Activated CD8-positive, alpha-beta memory T cell treated with anti-CD3 and anti-CD28 coated beads for 48 hours (primary cell): Measurements from ENCODE around the gene OR5A1.
"Not testable (repeated sequence)": the region's sequence is repeated elsewhere in the genome, so short reads cannot be mapped to it uniquely, and the experiment has no call there.

Experiments
- DNase-seq, 3 experiments: peaks; one replicate each; pipeline ENCODE4 v3.0.0-alpha.2; 2020; ENCODE audit warnings: low read depth in 2 of 3, low spot score in 2 of 3

OR5A1 gene

DNA sequence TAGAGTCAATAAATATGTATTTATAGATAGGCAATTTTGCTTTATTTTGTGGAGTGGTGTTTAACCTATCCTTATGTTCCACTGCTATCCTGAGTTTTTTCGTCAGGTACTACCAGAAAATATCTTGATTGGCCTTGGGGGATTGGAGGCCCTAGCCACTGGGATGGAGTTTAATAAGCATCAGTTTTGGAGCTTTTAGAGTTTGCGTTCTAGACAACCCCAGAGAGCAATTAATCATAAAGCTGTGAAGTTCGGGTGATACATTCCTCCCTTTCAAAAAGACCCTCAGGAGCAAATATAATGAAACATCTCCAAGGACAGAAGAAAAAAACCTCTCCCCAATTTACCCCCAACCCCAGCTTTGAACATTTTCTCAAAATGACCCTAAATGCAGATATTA, at the start of gene OR5A1:
OR5A1 (plus strand) TSS at position 301 of the 400 bp plus-strand sequence. CDS start 6,700 bp downstream, outside the sequence.
- no peak for DNase-seq

DNA sequence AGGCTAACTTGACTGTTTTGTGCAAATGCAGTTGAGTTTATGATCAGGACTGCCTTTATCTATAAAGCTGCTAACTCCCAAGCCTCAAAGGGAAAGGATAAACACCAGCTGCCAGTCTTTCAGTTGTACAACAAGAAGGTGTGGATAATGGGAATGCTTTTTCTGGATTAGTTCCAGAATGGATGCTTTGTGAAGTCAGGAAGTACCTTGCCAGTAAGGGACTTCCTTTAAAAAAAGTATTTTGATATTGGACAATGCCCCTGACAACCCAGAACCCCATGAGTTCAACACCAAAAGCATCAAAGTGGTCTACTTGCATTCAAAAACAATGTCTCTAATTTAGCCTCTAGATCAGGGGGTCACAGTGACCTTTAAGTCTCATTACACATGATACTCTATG, 42.1 kb upstream of the OR5A1 start:
- DNase-seq = no peak

DNA sequence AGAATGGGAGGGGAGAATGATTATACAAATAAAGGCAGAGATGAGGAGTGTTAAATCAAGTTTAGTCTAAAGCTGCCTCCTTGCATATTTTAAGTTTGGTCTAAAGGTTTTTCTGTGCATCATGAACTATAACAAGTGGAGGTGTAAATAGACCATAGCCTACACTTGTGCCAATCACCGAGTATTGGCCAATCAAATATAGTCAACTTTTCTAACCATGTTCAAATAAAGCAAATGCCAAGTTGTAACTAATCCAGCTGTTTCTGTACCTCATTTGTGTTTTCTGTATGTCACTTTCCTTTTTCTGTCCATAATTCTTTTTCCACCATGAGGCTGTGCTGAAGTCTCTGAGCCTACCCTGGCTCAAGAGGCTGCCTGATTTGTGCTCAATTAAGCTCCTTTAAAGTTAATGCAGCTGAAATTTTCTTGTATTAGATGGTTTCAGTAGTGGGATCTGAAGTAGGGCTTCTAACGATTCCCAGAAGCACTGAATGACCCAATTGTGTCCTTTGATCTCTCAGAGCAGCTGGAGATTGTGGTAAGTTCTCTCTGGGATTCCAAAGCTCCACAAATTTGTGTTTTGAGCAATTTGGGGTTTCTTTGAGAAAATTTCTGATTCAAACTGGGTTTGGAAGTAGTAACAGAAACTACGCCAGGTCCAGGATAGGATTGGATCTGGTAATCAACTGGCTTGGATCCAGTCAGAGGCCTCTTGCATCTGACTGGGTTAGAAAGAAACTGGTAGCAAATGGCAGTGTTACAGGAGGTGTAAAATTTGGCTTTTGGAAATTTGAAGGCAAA, 35.6 kb upstream of the OR5A1 start:
- DNase-seq = no peak

DNA sequence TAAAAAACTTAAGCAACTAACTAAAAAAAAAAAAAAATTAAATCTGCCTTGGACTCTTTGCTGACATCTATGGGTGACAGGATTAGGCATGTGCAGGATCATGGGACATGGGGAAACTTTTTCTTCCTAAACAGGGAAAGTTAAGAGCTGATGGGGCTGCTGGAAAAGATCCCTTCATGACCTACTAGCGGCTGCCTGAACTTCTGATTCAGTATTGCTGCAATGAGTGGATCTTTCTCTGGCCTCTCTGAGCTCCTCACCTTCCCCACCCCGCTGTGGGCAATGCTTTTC, 35.1 kb upstream of the OR5A1 start:
- no peak for DNase-seq

DNA sequence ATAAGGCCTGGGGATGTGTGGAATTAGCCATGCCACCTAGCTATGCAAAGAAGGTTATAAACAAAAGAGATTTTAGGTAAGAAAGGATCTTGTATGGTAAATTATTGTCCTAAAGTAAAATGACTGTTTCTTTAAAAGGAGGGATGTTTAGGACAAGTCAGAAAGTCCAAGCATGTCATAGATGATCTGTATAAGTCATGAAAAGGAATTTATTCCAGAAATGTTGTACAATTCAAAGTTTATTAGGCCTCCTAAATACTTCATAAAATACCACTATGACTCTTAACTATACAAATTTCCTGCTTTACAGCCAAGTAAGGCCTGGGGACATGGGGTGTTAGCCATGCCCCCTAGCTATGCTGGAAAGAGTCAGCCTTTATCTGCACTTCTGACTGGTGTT, 32.7 kb upstream of the OR5A1 start:
- DNase-seq = no peak

DNA sequence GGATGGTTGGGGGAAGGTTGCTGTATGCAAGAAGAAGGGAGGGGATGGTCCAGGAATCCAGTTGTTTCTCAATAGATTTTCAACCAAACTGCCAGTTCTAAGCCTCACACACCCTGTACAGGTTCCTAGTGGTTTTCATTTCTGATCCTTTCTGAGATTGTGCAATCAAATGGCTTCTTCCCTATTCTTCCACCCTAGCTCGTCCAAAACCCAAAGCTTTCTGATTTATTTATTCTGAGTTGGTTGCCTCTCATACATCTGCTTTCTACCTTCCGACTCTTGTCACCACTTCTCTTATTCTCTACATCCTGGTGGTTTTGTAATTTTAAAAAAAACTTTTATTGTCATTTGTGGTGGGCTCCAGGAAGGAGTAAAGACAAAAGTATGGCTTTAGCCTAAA, 22.6 kb upstream of the OR5A1 start:
- no peak for DNase-seq

DNA sequence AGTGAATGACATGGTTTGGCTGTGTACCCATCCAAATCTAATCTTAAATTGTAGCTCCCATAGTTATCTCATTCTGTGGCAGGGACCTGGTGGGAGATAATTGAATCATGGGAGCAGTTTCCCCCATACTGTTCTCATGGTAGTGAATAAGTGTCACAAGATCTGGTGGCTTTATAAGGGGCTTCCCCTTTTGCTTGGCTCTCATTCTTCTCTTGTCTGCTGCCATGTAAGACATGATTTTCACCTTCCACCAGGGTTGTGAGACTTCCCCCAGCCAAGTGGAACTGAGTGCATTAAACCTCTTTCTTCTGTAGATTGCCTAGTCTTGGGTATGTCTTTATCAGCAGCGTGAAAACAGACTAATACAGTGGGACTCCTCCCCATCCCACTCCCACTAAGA, 21.2 kb upstream of the OR5A1 start:
- DNase-seq = no peak

DNA sequence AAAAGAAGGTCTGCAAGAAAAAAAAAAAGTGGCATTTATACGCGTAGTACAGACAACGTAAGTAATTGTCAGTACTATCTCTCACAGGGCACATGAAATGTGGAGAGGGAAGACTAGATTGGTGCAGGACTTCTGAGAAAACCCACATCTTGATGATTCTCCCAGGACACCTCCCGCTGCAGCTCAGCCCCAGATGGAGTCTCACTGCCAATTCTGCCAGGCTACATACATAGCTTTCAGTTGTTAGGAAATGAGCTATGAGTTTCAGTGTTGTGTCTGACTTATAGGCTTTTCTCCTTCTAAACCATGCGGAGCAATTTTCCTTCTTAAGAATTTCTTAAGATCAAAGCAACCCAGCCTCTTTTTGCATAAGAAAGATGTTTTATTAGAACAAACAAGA, 19.7 kb upstream of the OR5A1 start:
- no peak for DNase-seq

DNA sequence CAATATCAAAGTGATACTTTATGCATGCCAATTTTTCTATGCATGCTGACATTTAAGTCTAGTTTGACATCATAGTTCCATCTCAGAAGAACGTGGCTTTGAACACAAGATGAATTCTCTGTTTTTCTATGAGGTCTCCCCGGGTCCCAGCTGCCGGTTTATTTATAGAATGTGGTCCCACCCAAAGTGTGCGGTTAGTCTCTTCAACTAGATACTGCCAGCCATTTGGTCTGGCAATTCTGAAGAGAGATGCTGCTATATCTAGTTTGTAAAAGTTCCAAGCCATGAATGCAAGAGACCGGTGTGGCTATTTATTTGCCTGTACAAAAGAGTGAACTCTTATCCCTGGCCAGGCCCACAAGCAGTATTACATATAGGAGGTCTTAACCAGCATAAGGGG, 19.2 kb upstream of the OR5A1 start:
- no peak for DNase-seq

DNA sequence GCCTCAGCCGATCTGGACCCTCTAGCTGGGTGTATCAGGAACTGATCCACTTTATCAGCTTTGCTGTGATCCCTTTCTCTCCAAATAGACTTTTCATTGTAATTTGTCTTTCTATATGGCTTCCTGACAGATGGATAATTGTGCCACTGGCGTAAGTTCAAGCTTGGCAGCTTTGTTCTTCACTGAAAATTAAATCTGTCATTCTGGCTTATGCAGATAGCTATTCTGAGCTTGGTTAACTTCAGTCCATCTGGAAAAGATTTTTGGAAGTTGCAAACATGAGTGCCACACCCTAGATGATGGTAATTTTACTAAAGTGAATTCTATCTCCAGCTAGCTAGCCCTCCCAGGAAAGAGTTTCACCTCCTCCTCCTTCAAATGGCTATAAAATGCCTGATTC, 18.1 kb upstream of the OR5A1 start:
- DNase-seq = no peak

DNA sequence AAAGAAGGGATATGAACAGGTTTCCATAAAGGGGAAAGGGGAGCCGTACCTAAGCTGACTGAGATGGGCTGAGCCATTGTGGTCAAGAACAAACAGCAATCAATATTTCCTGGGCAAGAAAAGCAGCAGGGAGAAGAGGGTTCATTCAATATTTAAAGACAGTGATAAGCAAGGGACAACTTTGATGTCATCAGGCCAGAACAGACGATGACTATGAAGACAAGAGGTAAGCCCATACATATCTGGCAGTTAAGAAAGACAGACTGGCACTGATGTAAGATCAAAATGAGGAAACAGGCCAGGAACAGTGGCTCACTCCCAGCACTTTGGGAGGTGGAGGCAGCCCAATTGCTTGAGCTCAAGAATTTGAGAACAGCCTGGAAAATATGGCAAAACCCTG, 12.4 kb upstream of the OR5A1 start:
- DNase-seq = no peak

DNA sequence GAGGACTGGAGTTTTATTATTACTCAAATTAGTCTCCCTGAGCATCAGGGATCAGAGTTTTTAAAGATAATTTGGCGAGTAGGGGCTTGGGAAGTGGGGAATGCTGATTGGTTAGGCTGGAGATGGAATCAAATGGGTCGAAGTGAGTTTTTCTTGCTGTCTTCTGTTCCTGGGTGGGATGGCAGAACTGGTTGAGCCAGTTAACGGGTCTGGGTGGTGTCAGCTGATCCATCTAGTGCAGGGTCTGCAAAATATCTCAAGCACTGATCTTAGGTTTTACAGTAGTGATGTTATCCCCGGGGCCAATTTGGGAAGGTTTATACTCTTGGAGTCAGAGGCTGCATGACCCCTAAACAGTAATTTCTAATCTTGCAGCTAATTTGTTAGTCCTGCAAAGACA, 11.1 kb upstream of the OR5A1 start:
- DNase-seq = no peak

DNA sequence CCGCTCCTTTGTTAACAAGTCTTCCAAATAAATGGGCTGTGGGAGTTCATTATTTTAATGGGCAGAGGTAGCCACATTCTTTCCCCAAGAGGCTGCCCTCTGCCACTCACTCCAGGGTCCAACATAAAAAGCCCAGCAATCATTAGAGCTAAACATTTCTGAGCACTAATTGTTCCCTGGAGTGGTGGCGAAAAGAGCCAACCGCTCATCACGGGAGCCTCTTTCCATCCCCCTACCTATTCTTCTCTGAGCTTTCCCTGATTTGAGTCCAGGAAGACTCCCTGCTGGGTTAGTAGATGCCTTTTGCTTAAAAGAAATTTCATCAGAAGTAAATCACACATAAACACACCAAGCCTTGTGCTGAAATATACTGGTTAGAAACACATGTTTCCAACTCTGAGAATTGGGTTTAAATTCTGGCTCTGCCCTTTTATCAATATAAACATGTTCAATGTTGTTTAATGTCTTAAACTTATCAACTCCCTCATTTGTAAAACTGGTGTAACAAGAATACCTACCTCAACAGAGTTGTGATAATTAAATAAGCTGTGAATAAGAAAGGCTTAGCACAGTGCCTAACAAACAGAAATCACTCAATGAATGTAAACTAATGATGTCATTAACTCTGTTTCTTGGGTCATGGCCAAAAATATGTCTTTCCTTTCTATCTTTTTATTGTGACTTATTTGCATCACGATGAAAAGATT, 9.8 kb upstream of the OR5A1 start, which contains the start of gene OR5A2:
OR5A2 (minus strand) TSS at position 53 of the 707 bp plus-strand sequence. CDS start 3,460 bp downstream, outside the sequence.
- DNase-seq = no peak

DNA sequence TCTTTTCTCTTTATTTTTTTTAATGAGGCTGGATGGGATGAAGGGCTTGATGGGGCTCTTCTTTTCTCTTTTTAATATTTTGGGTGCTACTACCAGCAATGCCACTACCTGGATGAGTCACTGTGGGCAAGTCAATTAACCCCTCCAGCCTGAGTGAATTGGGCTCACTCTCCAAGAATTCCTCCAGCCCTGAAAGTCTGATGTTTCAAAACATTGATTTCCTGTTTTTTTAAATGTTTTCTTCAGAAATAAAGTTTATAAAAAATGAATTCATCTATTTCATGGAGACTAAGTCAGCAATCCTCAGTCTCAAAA, 9.2 kb upstream of the OR5A1 start:
- no peak for DNase-seq

DNA sequence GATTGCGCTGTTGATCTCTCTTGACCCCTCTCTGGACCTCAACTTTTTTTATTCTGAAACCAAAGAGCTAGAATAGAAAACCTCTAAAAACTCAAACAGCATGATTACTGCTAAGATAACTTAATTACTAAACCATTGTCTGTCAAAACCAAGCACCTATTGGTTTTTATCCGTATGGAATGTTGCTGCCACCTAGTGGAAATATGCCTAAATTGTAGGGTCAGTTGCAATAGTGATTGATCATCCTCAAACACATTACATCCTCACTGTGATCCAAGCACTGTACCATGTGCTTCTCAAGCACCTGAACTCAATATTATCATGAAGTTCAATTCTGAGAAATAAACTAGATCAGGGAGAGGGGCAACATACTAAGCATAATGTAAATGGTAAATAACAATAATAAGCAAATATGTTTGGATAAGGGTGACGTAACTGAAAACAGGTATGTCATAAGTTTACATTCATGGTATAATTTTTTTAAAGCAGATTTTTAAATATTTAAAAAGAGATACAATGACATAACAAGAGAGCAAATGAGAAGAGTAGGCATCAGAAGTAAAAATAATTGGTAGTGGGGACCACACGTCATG, 6.2 kb upstream of the OR5A1 start:
- DNase-seq = peak in 1 of 3 experiments; percentile 18

DNA sequence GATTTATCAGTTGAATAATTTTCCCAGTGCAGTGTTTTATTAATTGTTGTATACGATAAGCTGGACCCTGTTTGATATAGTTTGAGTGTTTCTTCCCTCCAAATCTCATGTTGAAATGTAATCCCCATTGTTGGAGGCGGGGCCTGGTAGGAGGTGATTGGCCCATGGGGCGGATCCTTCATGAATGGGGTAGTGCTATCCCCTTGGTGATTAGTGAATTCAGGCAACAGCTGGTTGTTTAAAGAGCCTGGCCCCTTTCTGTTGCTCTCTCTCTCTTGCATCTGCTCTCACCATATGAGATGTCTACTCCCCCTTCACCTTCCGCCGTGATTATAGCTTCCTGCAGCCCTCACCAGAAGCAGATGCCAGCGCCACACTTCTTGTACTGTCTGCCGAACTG, 1.5 kb downstream of the OR5A1 start:
- no peak for DNase-seq

DNA sequence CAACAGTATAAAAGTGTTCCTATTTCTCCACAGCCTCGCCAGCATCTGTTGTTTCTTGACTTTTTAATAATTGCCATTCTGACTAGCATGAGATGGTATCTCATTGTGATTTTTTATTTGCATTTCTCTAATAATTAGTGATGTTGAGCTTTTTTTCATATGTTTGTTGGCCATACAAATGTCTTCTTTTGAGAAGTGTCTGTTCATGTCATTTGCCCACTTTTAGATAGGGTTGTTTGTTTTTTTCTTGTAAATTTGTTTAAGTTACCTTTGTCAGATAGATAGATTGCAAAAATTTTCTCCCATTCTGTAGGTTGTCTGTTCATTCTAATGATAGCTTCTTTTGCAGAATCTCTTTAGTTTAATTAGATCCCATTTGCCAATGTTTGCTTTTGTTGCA, 9.4 kb downstream of the OR5A1 start:
- not testable (repeated sequence) for DNase-seq

DNA sequence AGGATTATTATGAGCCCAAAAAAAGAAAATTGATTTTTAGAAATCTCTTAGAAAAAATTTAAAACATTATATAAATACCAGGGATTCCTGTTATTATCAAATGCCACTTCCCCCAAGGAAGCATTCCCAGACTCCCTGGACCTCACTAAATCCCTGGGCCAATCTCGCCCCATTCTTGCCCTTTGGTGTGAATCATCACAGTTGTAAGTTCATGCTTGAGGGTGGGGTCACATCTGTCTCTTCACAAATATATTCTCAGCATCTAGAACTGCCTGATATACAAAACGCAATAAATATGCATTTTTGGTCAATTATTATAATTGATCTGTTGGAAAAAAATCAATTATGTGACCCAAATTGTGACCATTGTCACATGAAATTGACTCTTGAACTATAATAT, 12.2 kb downstream of the OR5A1 start:
- no peak for DNase-seq

DNA sequence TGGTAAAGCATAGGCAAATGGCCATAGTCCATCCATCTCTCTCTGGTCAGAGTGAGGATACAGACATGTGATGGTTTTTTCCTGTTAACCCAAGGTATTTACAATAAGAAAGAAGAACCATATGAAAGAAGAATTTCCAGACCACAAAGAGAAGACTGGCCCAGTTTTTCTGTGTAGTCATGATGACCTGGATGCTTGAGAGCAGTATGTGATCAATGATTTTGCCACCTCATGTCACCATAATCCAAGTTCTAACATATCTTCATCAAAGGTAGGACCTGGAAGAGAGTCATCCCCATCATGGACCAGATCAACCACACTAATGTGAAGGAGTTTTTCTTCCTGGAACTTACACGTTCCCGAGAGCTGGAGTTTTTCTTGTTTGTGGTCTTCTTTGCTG, 20.4 kb downstream of the OR5A1 start, which contains the start of gene OR4D6:
OR4D6 (plus strand) TSS at position 301 of the 400 bp plus-strand sequence; CDS start at position 301, 0 bp downstream.
- no peak for DNase-seq

DNA sequence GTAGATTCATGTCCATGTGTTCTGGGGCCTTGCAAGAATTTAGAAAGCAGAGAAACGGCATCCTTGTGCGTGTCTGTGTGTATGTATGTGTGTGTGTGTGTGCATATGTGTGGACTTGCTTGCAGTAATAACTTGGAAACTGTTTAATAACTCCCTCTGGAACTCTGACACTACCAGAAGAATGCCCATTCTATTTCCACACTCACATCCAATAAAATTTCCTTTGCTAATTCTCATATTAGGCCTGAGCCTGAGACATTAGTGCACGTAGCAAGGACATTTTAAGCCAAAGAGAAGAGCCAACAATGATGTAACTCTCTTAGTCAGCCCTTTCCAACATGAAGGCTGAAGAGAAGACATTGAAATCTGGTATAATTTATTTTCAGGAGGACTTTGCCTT, 23.6 kb downstream of the OR5A1 start:
- no peak for DNase-seq

DNA sequence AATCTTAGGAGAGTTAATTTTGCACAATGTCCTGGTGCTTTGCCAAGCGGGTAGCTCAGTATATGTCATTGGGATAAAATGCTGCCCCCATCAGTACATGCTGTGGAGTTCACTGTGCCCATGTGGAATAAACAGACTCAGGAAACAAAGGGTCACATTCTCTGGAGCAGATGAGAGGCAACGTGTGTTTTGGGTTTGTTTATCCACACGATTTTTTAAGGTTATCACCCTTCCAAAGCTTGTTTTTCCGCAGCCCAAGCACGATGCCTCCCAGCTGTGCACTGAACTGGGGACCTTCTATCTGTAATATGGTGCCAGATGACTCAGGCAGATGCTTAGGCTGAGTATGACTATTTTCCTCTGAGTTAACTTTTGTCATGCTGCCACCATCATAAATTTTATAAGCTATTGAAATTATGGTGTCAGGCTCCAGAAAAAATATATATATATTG, 26.9 kb downstream of the OR5A1 start:
- no peak for DNase-seq

DNA sequence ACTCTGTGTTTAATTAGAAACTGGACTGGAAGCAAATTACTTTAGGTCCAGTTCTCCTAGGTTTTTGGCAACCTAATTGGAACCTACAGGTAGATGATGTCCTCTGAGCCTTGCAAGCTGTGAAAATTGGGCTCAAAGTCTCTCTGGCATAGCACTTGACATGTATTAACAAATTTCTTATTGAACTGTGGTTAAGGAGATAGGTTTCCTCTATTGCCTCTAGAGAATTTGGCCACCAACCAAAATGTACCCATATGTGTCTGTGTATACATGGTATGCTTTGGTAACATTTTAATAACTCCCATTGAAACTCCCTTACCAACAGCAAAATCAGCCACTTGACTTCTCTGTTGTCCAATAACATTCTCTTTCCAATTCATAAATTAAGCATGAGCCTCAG, 36.7 kb downstream of the OR5A1 start, which contains the start of gene OR4D10:
OR4D10 (plus strand) TSS at position 301 of the 400 bp plus-strand sequence. CDS start 4,115 bp downstream, outside the sequence.
- DNase-seq = no peak
